Stimulated activated CD8-positive, alpha-beta memory T cell treated with anti-CD3 and anti-CD28 coated beads, Interleukin-4, amount 100 ng/mL, for 24 hours (primary cell): ENCODE data around the gene ENO4.

Experiments used
- DNase-seq: peaks from one replicate; pipeline ENCODE4 v3.0.0-alpha.2; 2020; ENCODE audit warnings: low read depth

Gene ENO4

DNA sequence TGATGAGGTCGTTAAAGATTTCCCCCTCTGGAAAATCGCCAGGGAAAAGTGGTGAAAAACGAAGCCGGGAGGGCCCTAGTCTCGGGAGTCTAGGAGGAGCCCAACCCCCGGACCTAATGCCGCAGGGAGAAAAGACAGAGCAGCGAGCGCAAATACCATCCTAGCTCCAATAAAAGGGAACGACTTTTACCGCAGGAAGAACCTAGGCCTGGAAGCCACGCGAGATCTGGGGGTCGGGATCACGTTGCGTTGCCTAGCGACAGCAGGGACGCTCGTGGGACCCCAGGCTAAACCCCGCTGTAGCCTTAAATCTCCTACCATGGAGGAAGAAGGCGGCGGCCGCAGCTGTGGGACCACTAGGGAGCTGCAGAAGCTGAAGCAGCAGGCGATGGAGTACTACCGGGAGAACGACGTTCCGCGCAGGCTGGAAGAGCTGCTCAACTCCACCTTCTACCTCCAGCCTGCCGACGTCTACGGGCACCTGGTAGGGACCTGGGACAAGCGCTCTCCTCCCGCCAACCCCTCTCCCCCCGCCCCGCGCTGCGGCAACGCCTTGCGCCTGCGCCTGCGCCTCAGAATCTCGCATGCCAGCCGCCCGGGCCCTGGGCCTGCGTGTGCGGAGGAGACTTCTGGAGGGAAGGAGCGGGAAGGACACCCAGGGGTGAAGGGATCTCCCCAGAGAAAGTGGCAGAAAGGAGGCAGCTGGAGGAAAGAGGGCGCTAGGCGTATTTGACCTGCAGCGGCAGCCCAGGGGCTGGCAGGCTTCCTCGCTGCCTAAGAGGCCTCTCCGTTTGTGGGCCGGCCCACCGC lies at the start of gene ENO4:
TSS of gene ENO4 (plus strand) at position 252 of the 810 bp plus-strand sequence. CDS start at position 320, 68 bp downstream.
- no peak for DNase-seq

DNA sequence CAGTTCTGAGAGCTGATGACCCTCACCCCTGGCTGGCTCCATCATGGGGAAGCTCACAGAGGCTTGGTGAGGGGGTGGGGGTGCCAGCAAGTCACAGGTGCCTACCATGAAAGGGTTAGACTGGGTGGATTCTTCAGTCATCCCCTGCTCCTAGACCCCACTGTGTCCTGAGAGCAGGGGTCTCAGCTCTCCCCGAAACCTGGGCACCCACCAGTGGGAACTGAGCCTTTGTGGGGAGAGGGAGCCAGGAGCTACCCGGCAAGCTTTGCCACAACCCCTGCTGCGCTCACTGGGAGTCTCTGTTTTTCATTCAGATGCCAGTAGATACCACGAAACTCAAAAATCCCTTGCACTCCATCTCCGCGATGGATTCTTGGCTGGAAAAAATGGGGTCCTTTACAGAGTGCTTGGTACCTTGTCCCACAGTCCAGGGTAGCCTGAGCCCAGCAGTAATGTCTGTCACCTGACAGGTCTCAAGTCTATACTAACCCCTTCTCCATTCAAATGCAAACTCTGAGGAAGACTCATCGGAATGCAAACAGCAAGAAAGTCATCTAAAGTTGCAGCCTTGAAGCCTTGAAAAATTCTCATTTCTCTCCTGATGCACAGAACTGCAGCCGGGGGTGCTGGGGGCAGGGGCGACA lies 48.9 kb upstream of the ENO4 start:
- no peak for DNase-seq

- no peak for DNase-seq
Observed at GRCh38 chr10:116801658-116802057, 47.6 kb upstream of the ENO4 start.

- no peak for DNase-seq
Observed at GRCh38 chr10:116802474-116802873, 46.8 kb upstream of the ENO4 start.

GRCh38 chr10:116802876-116803275 lies 46.4 kb upstream of the ENO4 start:
- no peak for DNase-seq

- DNase-seq = no peak
Observed at GRCh38 chr10:116803451-116804249, 45.6 kb upstream of the ENO4 start.

GRCh38 chr10:116808706-116809105 lies 40.6 kb upstream of the ENO4 start:
- no peak for DNase-seq

GRCh38 chr10:116809483-116810119 lies 39.7 kb upstream of the ENO4 start:
- DNase-seq = no peak

DNA sequence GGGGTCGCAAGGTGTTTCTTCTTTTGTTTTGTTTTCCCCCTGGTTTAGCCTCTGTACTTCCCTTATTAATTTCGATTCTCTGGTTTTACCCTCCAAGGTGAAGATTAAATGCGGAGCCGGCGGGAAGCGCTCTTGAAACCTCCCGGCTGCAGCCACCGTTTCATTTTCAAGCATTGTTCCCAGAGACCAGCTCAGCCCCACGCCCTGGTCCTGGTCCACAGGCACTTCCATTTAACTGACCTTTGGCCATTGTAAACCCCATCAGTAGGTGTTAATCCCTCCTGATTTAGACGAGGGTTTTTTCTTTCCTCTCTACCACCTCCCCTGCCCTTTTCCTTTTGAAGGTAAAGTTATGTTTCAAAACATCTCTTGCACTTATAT lies 39.2 kb upstream of the ENO4 start:
- DNase-seq = no peak

DNA sequence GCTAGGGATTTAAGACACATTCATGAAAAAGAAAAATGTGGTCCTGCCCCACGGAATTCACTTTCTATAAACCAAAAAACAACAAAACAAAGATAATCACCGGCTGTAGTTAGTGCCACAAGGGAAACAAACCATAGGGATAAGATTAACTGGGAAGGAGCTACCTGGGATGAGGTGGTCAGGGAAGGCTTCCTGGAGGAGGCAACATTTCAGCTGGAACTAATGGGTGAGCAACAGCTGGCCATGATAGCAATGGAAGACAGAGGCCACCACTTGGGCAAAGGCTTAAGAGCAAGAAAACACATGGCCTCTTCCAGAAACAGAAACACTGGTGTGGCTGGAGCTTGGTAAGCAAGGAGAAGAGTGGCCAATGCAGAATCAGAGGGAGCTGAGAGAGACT lies 38.4 kb upstream of the ENO4 start:
- no peak for DNase-seq

GRCh38 chr10:116811691-116812090 lies 37.6 kb upstream of the ENO4 start:
- no peak for DNase-seq

DNA sequence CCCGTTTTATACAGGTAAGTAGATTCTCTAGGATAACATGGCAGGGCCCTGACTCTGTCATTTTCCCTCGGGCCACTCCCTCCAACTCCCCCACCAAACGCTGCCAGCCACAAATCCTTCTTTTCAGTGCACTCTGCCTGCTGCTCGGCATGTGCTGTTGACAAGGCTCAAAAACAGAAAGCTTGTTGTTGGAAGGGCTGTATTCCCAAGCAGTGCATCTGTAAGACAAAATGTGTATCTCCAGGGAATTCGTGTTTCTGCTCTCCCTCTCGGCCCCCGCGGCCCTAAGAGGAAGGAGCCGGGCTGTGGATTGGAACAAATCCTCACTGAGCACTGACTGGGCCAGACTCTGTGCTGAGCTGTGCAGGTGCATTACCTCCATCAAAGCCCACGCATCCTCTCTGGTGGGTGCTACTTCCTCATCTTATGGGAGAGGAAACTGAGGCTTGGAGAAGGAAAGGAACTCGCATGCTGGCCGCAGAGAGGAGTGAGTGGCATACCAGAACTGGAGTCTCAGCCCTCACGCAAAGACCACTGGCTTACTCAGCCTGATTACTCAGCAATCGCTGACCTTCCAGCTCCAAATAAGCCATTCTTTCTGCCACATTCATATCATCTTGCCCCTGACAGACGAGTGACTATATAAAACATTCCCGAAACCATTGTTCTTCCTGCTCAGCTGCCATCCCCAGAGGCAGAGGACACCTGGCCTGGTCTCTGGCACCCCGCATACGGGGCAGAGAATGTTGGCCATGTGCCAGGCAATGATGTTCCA lies 33.5 kb upstream of the ENO4 start:
- DNase-seq = no peak

DNA sequence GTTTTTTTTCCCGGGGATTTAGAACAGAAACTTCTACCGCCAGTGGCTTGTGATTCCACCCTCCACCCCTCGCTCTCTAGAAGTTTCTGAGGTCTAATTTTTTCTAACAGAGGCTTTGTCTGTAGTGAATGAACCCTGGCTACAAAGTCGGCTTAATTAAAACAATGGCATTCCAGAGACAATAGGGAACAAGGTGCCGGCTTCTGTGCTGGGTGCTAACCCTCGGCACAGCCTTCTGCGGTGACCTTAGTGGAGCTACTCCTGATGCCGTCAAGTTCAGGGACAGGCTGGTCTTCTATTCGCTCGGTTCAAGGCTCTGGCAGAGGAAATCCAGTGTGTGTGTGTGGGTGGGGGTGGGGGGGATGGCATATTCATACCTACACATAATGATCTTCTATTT lies 32.1 kb upstream of the ENO4 start:
- no peak for DNase-seq

DNA sequence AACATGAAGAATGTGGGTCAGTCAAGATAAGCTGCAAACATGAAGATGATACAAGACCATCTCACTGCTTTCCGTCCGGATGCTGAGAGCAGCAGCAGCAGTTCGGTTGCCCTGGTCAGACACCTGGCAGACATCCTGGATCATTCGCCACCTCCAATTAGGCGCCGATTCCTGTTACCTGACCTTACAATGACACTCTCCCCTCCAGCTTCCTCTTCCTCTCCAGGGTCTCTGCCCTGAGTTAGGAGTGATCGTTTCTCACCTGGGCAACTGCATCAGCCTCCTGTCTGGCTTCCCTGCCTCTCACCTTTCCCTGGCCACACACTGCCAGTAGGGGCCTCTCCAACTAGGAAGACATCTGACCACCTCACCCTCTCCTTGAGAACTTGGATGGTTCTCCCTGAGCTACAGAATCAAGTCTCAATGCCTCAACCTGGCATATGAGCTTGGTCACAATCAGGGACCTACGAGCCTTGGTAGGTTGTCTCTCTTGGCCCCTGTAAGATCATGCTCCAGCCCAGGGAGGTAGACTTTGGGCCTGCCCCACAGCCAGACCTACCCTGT lies 31.4 kb upstream of the ENO4 start:
- DNase-seq = no peak

DNA sequence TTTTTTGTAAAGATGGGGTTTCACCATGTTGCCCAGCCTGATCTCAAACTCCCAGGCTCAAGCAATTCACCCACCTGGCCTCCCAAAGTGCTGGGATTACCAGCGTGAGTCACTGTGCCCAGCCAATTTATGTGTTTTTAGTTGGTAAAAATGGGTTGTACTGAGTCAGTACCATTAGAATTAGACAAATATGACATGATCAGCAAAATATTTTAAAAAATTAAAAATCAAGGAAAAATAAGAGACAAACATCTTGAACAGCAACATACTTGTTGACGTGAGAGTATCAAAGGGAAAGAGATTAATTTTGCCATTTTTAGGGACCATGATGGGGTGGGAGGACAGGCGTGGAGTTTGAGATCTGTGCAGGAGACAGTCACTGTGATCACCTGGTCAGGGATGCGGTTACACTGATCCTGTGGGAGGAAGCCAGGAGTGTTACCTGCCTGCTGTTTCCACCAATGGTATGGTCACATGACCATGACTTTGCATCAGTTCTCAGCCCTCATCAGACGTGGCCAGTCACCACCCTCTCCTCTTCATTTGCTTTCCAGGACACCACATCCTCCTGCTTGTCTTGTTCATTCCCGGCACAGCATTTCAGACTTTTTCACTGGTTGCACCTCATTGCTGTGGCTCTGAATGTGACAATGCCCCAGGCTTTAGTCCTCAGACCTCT lies 29.2 kb upstream of the ENO4 start:
- DNase-seq = no peak

- DNase-seq = no peak
Observed at GRCh38 chr10:116825901-116826300, 23.4 kb upstream of the ENO4 start.

- DNase-seq = no peak
Observed at GRCh38 chr10:116826803-116827202, 22.5 kb upstream of the ENO4 start.

DNA sequence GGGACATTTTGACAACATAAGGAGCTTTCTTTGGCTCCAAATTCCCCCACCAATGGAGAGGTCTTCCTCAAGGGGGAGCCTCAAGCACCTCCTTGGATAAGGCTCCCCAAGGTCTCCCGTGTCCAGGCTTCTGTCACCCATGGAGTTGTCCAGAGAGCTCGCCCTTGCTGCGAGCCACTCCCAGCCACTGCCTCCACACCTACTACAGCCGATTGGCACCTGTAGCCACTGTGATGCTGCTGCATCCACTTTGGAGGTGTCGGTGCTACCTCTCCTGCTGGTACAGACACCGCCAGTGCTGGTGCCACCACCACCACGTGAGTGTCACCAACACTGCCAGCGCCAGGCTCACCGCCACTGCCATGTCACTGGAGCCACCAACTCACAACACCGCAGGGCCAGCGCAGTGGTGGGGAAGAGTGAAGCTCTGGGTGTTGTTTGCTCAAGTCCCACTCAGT lies 22.1 kb upstream of the ENO4 start:
- DNase-seq = no peak

GRCh38 chr10:116828116-116828515 lies 21.2 kb upstream of the ENO4 start:
- DNase-seq = no peak

DNA sequence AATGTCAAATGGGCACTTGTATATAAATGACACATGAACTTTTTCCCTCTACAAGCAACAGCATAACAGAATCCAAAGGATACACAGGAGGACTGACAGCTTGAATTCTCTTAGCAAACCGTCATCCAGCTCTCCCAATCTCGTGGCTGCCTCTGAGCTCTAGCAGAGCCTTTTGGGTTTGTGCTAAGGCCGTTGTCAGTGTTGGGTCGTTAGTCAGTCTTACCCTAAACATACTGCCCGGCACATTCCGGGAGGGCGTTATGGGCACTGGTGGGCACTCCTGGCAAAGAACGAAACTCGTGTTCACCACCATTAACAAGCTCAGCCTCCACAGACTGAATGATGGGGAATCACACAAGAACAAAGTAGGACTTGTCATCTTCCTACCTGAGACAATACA lies 19.6 kb upstream of the ENO4 start:
- no peak for DNase-seq

DNA sequence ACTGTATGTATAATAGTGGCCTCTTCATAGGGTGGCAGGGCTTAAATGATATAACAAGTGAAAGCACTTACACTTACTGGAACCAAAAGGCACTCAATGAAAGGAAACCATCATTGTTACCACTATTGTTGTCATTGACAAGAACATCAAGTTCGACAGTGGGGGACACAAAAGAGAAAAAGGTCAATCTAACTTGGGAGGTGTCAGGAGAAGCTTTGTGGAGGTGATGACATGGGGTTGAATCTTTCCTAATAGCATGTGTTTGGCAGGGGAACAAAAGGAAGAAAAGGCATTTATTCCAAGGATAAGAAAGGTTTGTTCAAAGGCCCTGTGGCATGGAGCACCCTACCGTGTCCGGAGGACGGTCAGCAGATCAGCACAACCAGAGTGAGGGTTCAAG lies 18.2 kb upstream of the ENO4 start:
- no peak for DNase-seq
